ENCODE measurements around the gene CHST14.

DNA sequence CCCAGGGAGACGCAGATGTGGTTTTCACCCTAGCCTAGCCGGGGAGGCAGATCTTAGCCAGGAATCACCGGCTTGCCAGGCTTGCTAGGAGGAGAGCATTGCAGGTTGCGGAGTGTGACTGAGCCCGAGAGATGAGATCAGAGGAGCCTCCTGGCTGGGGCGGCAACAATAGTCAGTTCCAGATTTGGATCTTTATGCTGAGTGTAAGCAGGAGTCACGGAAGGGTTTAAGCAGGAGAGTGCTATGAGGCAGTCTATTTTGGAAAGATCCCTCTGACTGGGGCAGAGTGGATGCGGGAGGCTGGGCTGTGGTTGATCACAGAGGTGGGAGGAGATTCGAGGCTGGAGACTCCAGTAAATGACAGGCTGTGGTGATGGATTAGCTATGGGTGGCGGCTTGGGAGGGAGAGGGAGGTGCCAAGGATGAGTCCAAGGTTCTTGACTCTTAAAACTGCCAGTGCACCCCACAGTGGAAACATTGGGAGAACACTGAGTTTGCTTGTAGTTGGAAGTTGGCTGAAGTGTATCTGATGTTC is 40.4 kb upstream of the CHST14 start:
- TF ChIP-seq, protein P1, sequence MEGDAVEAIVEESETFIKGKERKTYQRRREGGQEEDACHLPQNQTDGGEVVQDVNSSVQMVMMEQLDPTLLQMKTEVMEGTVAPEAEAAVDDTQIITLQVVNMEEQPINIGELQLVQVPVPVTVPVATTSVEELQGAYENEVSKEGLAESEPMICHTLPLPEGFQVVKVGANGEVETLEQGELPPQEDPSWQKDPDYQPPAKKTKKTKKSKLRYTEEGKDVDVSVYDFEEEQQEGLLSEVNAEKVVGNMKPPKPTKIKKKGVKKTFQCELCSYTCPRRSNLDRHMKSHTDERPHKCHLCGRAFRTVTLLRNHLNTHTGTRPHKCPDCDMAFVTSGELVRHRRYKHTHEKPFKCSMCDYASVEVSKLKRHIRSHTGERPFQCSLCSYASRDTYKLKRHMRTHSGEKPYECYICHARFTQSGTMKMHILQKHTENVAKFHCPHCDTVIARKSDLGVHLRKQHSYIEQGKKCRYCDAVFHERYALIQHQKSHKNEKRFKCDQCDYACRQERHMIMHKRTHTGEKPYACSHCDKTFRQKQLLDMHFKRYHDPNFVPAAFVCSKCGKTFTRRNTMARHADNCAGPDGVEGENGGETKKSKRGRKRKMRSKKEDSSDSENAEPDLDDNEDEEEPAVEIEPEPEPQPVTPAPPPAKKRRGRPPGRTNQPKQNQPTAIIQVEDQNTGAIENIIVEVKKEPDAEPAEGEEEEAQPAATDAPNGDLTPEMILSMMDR (IDR thresholded peaks at IDR 0.05), result no peak
- TF ChIP-seq, protein P2, sequence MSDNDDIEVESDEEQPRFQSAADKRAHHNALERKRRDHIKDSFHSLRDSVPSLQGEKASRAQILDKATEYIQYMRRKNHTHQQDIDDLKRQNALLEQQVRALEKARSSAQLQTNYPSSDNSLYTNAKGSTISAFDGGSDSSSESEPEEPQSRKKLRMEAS (IDR thresholded peaks at IDR 0.05; ENCODE audit: low read depth), result no peak
- TF ChIP-seq, protein P3, sequence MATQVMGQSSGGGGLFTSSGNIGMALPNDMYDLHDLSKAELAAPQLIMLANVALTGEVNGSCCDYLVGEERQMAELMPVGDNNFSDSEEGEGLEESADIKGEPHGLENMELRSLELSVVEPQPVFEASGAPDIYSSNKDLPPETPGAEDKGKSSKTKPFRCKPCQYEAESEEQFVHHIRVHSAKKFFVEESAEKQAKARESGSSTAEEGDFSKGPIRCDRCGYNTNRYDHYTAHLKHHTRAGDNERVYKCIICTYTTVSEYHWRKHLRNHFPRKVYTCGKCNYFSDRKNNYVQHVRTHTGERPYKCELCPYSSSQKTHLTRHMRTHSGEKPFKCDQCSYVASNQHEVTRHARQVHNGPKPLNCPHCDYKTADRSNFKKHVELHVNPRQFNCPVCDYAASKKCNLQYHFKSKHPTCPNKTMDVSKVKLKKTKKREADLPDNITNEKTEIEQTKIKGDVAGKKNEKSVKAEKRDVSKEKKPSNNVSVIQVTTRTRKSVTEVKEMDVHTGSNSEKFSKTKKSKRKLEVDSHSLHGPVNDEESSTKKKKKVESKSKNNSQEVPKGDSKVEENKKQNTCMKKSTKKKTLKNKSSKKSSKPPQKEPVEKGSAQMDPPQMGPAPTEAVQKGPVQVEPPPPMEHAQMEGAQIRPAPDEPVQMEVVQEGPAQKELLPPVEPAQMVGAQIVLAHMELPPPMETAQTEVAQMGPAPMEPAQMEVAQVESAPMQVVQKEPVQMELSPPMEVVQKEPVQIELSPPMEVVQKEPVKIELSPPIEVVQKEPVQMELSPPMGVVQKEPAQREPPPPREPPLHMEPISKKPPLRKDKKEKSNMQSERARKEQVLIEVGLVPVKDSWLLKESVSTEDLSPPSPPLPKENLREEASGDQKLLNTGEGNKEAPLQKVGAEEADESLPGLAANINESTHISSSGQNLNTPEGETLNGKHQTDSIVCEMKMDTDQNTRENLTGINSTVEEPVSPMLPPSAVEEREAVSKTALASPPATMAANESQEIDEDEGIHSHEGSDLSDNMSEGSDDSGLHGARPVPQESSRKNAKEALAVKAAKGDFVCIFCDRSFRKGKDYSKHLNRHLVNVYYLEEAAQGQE (IDR thresholded peaks at IDR 0.05; ENCODE audit: low read depth, low read length), result no peak
- TF ChIP-seq EP300 (IDR thresholded peaks at IDR 0.05; ENCODE audit: borderline replicate concordance in 1 of 2, low read depth in 1 of 2, low read length in 1 of 2), result no peak
- TF ChIP-seq ELF1 (IDR thresholded peaks at IDR 0.05), result no peak
- TF ChIP-seq POLR2AphosphoS5 (IDR thresholded peaks at IDR 0.05; ENCODE audit: low read depth, low read length), result no peak
- no peak for TF ChIP-seq RAD21 (IDR thresholded peaks at IDR 0.05; ENCODE audit: low read length)
- TF ChIP-seq NFIC (IDR thresholded peaks at IDR 0.05; ENCODE audit: borderline replicate concordance), result no peak

Data from SK-N-SH (cell line).